Mammary epithelial cell (primary cell): ENCODE results near the gene BMAL1.

Source experiments
- CTCF ChIP-seq, 2 donors: IDR thresholded peaks in 1 of 2; conservative IDR thresholded peaks in 1 of 2; 2 replicates each; pipeline ENCODE4 v1.5.1; 2011 to 2012; ENCODE audit warnings: inconsistent platforms in 2 of 2, low read length in 2 of 2, mild to moderate bottlenecking in 2 of 2, control low read depth in 1 of 2, low read depth in 1 of 2; ENCODE audit not compliant: insufficient read depth in 1 of 2; ENCODE audit errors: extremely low read depth in 1 of 2
- EZH2 ChIP-seq: IDR thresholded peaks from 2 replicates; pipeline ENCODE4 v1.6.1; 2012; ENCODE audit warnings: low read length, inconsistent platforms, borderline replicate concordance

- TF ChIP-seq CTCF (conservative IDR thresholded peaks at IDR 0.05 in 1 of 2, IDR thresholded peaks at IDR 0.05 in 1 of 2; ENCODE audit: extremely low read depth in 1 of 2, insufficient read depth in 1 of 2, low read depth in 1 of 2, low read length in 2 of 2) (no peak), EZH2 (no peak)
Measured at GRCh38 chr11:13271060-13271693, 6.4 kb upstream of the BMAL1 start.
